ENCODE results near the gene BAHCC1. TPM values are rescaled to one million over a fixed set of nuclear protein-coding genes. Genes with fewer than 3 reads are reported as not detected.

The BAHCC1 gene
- total RNA-seq, 1 donor from 2014 or later: 74.3 TPM

DNA sequence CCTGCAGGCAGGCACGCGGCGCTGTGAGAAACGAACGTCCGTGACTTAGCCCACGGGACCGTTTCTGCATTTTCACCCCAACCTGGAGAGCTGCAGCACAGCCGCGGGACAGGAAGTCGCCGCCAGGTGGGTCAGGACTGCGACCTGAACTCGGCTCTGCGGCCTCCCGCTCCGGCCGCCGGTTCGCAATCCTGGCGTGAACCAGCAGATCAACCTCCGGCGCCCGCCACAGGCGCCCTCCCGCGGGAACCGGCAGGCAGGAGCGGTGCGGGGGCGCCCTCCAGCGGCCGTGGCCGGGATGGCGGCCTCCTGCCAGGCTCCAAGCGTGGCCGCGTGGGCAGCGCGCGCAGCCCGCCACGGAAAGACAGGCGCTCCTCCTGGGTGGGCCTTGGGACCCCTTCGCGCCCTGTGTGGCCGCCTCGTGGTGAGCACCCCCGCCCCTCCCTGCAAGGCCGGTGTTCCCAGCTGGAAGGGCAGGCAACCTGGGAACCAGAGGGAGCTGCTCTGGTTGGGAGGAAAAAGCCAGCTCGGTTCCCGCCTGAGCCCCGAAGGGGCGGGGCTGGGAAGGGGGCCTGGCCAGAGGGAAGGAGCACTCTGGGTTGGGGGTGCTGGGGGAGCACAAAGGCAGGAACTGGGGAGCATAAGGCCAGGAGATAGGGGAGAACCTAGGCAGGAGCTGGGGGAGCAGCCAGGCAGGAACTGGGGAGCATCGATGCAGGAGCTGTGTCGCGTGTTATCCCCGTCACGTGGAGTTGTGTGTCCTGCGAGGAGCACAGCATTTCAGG, 89.1 kb downstream of the BAHCC1 start:
- H3K36me3 Mint-ChIP-seq: no peaks in the 10 kb centered on the region
- H3K4me3 Mint-ChIP-seq: peak overlapping the region; percentile 34
- peak; percentile 95 for DNase-seq (ENCODE audit: extremely low spot score, unreplicated experiment)
- TF ChIP-seq, protein P1, sequence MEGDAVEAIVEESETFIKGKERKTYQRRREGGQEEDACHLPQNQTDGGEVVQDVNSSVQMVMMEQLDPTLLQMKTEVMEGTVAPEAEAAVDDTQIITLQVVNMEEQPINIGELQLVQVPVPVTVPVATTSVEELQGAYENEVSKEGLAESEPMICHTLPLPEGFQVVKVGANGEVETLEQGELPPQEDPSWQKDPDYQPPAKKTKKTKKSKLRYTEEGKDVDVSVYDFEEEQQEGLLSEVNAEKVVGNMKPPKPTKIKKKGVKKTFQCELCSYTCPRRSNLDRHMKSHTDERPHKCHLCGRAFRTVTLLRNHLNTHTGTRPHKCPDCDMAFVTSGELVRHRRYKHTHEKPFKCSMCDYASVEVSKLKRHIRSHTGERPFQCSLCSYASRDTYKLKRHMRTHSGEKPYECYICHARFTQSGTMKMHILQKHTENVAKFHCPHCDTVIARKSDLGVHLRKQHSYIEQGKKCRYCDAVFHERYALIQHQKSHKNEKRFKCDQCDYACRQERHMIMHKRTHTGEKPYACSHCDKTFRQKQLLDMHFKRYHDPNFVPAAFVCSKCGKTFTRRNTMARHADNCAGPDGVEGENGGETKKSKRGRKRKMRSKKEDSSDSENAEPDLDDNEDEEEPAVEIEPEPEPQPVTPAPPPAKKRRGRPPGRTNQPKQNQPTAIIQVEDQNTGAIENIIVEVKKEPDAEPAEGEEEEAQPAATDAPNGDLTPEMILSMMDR (conservative IDR thresholded peaks at IDR 0.05): peak; percentile 100
- no peak overlapping the region for H3K27ac Mint-ChIP-seq
- peaks cover 10% of the 10 kb centered on the region for H3K27me3 Mint-ChIP-seq
- peaks cover 27% of the 10 kb centered on the region for H3K4me1 Mint-ChIP-seq (ENCODE audit: unreplicated experiment)
- H3K9me3 Mint-ChIP-seq: no peaks in the 10 kb centered on the region

DNA sequence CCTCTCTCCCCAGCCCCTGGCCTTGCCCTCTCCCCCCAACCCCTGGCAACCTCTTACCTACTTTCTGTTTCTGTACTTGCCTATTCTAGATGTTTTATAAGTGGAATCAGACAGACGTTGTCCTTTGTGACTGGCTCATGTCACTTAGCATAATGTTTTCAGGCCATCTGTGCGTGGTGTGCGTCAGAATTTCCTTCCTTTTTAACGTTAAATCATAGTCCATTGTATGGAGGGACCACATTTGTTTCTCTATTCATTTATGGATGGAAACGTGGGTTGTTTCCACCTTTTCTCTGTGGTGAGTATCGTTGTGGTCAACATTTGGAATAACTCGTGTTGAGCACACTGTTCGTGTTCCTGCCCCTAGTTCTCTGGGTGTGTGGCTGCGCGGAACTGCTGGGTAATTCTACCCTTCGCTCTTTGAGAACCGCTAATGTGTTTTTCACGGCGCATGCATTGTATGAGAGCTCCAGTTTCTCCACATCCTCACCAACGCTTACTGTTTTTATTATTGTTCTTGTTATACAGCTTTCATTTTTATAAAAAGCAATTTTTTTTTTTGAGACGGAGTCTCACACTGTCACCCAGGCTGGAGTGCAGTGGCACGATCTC, 91.0 kb downstream of the BAHCC1 start:
- peak overlapping the region; percentile 53 for H3K4me3 Mint-ChIP-seq
- TF ChIP-seq, protein P1 (conservative IDR thresholded peaks at IDR 0.05): no peak
- H3K4me1 Mint-ChIP-seq (ENCODE audit: unreplicated experiment): peaks cover 30% of the 10 kb centered on the region
- H3K27ac Mint-ChIP-seq: peak overlapping the region; percentile 9
- DNase-seq (ENCODE audit: extremely low spot score, unreplicated experiment): no peak
- no peaks in the 10 kb centered on the region for H3K36me3 Mint-ChIP-seq
- H3K9me3 Mint-ChIP-seq: no peaks in the 10 kb centered on the region
- H3K27me3 Mint-ChIP-seq: peaks cover 14% of the 10 kb centered on the region

DNA sequence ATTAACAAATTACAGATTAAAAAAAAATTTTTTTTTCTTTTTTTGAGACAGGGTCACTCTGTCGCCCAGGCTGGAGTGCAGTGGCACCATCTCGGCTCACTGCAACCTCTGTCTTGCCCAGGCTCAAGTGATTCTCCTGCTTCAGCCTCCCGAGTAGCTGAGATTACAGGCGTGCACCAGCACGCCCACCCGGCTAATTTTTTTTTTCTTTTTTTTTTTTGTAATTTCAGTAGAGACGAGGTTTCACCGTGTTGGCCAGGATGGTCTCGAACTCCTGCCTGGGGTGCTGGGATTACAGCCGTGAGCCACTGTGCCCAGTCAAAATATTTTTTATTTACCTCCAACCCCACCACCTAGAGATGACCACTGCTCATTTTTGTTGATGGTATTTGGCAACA, 91.8 kb downstream of the BAHCC1 start:
- H3K9me3 Mint-ChIP-seq: no peaks in the 10 kb centered on the region
- peaks cover 13% of the 10 kb centered on the region for H3K27me3 Mint-ChIP-seq
- peaks cover 33% of the 10 kb centered on the region for H3K4me1 Mint-ChIP-seq (ENCODE audit: unreplicated experiment)
- no peak overlapping the region for H3K27ac Mint-ChIP-seq
- TF ChIP-seq, protein P1 (conservative IDR thresholded peaks at IDR 0.05): no peak
- H3K36me3 Mint-ChIP-seq: no peaks in the 10 kb centered on the region
- H3K4me3 Mint-ChIP-seq: peak overlapping the region; percentile 59
- DNase-seq (ENCODE audit: extremely low spot score, unreplicated experiment): no peak

DNA sequence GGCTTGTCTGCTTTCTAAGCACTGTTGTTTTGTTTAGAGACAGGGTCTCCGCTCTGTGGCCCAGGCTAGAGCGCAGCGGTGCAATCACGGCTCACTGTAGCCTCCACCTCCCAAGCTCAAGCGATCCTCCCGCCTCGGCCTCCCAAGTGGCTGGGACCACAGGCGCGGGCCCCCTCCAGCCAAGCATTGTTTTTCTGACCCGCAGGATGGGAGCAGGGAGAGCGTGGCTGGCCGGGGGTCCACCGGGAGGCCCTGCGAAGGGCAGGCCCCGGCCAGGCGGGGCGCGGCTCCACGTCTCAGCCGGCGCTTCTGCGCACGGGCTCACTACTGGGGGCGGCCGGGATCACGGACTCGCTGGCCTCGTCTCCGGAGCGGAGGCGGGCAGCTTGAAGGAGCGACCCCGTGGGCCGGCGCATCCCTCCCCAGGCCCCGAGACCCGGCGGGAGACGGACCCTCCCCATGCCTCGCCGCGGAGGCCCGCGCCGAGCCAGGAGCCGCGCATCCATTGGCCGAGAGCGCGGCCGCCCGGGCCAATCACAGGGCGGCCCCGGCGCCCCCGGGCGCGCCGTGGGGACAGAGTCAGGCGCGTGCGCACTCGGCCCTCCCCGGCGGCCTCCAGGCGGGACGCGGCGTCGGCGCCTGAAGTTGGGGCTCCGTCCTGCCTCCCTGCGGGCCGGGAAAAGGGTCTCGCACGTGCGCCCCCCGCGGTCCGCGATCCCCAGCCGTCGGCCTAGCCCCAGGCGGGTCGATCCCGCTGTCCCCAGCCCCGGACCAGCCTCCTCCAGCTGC, 92.4 kb downstream of the BAHCC1 start:
- TF ChIP-seq, protein P1 (conservative IDR thresholded peaks at IDR 0.05): peak; percentile 3
- peak; percentile 85 for DNase-seq (ENCODE audit: extremely low spot score, unreplicated experiment)
- peaks cover 15% of the 10 kb centered on the region for H3K27me3 Mint-ChIP-seq
- no peaks in the 10 kb centered on the region for H3K36me3 Mint-ChIP-seq
- H3K9me3 Mint-ChIP-seq: no peaks in the 10 kb centered on the region
- H3K27ac Mint-ChIP-seq: no peak overlapping the region
- H3K4me3 Mint-ChIP-seq: peak overlapping the region; percentile 59
- H3K4me1 Mint-ChIP-seq (ENCODE audit: unreplicated experiment): peaks cover 35% of the 10 kb centered on the region

DNA sequence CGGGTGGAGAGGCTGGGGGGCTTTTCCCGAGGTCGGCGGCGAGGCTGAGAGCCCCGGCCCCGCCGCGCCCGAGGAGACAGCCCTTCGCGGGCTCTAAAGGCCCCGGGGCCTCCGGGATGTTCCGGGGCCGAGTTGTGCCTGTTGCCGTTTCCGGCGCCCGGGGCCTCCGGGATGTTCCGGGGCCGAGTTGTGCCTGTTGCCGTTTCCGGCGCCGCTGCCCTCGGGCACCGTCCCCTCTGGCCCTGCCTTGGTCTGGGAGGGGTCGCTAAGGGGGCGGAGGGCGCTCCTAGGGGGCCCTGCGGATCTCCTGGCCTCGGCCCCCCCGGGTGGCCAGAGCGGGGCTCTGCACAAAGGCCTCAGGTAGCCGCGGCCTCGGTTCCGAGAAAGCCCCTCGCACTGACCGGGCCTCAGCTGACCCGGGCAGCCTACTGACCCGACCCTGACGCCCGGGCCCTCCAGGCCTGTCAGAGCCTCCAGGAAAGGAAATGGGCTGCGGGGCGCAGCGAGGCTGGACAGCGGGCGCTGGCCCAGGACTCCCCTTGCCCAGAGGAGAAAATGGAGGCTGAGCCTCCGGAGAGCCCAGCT, 93.1 kb downstream of the BAHCC1 start:
- Mint-ChIP-seq H3K27ac (no peak overlapping the region), H3K4me3 (no peak overlapping the region), H3K36me3 (no peaks in the 10 kb centered on the region), H3K27me3 (peaks cover 13% of the 10 kb centered on the region), H3K4me1 (ENCODE audit: unreplicated experiment) (peaks cover 31% of the 10 kb centered on the region), H3K9me3 (no peaks in the 10 kb centered on the region)
- TF ChIP-seq, protein P1 (conservative IDR thresholded peaks at IDR 0.05): no peak
- DNase-seq (ENCODE audit: extremely low spot score, unreplicated experiment): no peak
